Trophoblast cell (in vitro differentiated cells and primary cell): ENCODE measurements around the gene RTF1.

Experiments used
- DNase-seq, 2 donors: peaks; one replicate each; pipeline ENCODE4 v3.0.0-alpha.2; 2016
- H2AFZ ChIP-seq: 2 replicates; pipeline ENCODE4 v1.6.1; 2013; ENCODE audit warnings: low read length, moderate library complexity, mild to moderate bottlenecking; ENCODE audit not compliant: insufficient read depth, poor library complexity
- H2AK5ac ChIP-seq: 2 replicates; pipeline ENCODE4 v1.6.1; 2013; ENCODE audit warnings: mild to moderate bottlenecking, low read length
- H2BK120ac ChIP-seq: 2 replicates; pipeline ENCODE4 v1.6.1; 2013; ENCODE audit warnings: low read length, mild to moderate bottlenecking, moderate library complexity; ENCODE audit not compliant: insufficient read depth, poor library complexity
- H2BK12ac ChIP-seq: 2 replicates; pipeline ENCODE4 v1.6.1; 2013; ENCODE audit warnings: mild to moderate bottlenecking, low read length, moderate library complexity
- H2BK5ac ChIP-seq: 2 replicates; pipeline ENCODE4 v1.6.1; 2013; ENCODE audit warnings: low read length, low read depth, moderate library complexity, mild to moderate bottlenecking; ENCODE audit not compliant: poor library complexity
- H3K14ac ChIP-seq: 2 replicates; pipeline ENCODE4 v1.6.1; 2013; ENCODE audit warnings: mild to moderate bottlenecking, low read length
- H3K18ac ChIP-seq: 2 replicates; pipeline ENCODE4 v1.6.1; 2013; ENCODE audit warnings: mild to moderate bottlenecking, low read length
- H3K23ac ChIP-seq: 2 replicates; pipeline ENCODE4 v1.6.1; 2013; ENCODE audit warnings: low read length
- H3K27ac ChIP-seq: 2 replicates; pipeline ENCODE4 v1.5.1; 2013; ENCODE audit warnings: low read depth, mild to moderate bottlenecking, inconsistent platforms, low read length, moderate library complexity
- H3K27me3 ChIP-seq: 2 replicates; pipeline ENCODE4 v1.6.1; 2013; ENCODE audit warnings: inconsistent platforms, mild to moderate bottlenecking, low read length, moderate library complexity; ENCODE audit not compliant: insufficient read depth
- H3K36me3 ChIP-seq, 2 experiments: 1 replicate in 1 of 2; 2 replicates in 1 of 2; pipeline ENCODE4 v1.6.1; 2013; ENCODE audit warnings: low read length in 2 of 2, mild to moderate bottlenecking in 2 of 2, moderate library complexity in 1 of 2; ENCODE audit not compliant: insufficient read depth in 2 of 2, control insufficient read depth in 1 of 2
- H3K4ac ChIP-seq: 2 replicates; pipeline ENCODE4 v1.6.1; 2013; ENCODE audit warnings: low read depth, mild to moderate bottlenecking, low read length, moderate library complexity
- H3K4me1 ChIP-seq, 2 experiments: 1 replicate in 1 of 2; 2 replicates in 1 of 2; pipeline ENCODE4 v1.6.1; 2013; ENCODE audit warnings: low read length in 2 of 2, mild to moderate bottlenecking in 2 of 2, moderate library complexity in 1 of 2; ENCODE audit not compliant: insufficient read depth in 2 of 2, control insufficient read depth in 1 of 2
- H3K4me2 ChIP-seq: 2 replicates; pipeline ENCODE4 v1.6.1; 2013; ENCODE audit warnings: inconsistent platforms, mild to moderate bottlenecking, low read length, moderate library complexity
- H3K4me3 ChIP-seq: 2 replicates; pipeline ENCODE4 v1.5.1; 2013; ENCODE audit warnings: mild to moderate bottlenecking, low read depth, low read length, inconsistent platforms
- H3K79me1 ChIP-seq: one replicate; pipeline ENCODE4 v1.6.1; 2013; ENCODE audit warnings: low read length
- H3K79me2 ChIP-seq: 2 replicates; pipeline ENCODE4 v1.6.1; 2013; ENCODE audit warnings: low read length, mild to moderate bottlenecking; ENCODE audit not compliant: control insufficient read depth, insufficient read depth, poor library complexity
- H3K9ac ChIP-seq: 2 replicates; pipeline ENCODE4 v1.6.1; 2013; ENCODE audit warnings: mild to moderate bottlenecking, low read length
- H3K9me3 ChIP-seq: 2 replicates; pipeline ENCODE4 v1.6.1; 2013; ENCODE audit warnings: low read depth, mild to moderate bottlenecking, control low read depth, inconsistent platforms, low read length; ENCODE audit not compliant: insufficient read depth
- H4K12ac ChIP-seq: 2 replicates; pipeline ENCODE4 v1.6.1; 2013; ENCODE audit warnings: low read depth, mild to moderate bottlenecking, low read length, moderate library complexity
- H4K8ac ChIP-seq: 2 replicates; pipeline ENCODE4 v1.6.1; 2013; ENCODE audit warnings: low read depth, mild to moderate bottlenecking, low read length, moderate library complexity
- H4K91ac ChIP-seq: one replicate; pipeline ENCODE4 v1.6.1; 2013; ENCODE audit warnings: low read depth, mild to moderate bottlenecking, low read length, moderate library complexity
- WGBS: extraction: QIAGEN DNeasy Blood & Tissue Kit; methylation state at CpG from one replicate; pipeline ENCODE4 v1.1.7; 2013; ENCODE audit warnings: missing lambda C conversion rate; ENCODE audit not compliant: insufficient read length, insufficient coverage; ENCODE audit errors: extremely low coverage; 5-methylcytosine and 5-hydroxymethylcytosine counted together

Gene RTF1

DNA sequence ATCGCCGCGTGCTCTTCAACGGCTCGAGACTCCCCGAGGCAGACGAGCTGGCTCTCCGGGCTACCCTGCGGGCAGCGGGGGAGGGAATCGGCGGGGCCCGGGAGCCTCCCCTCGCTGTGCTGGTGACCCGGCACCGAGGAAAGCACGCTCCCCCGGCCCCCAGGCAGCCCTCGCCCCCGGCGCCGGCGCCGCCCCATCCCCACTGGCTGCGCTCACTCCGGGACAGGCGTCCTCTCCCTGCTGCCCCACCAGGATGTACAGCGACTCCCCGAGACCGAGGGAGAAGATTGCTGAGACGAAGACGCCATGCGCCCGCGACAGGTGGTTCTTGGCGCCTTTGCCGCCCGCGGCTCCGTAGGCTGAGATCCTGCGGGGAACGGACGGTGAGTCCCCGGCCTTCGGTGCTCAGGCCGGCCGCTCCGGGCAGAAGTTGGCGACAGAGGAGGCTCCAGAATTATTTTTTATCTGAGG, 95.0 kb downstream of the RTF1 start:
- Histone ChIP-seq H2BK12ac (no peak overlapping the region), H2AFZ (no peak overlapping the region), H3K4me3 (no peak overlapping the region), H2BK120ac (no peak overlapping the region), H4K8ac (no peak overlapping the region), H2AK5ac (no peak overlapping the region), H4K12ac (no peak overlapping the region), H2BK5ac (no peak overlapping the region), H3K27me3 (peaks cover 39% of the 10 kb centered on the region), H3K14ac (no peak overlapping the region), H3K27ac (no peak overlapping the region), H4K91ac (no peak overlapping the region), H3K79me2 (no peaks in the 10 kb centered on the region), H3K4me2 (peak overlapping the region; percentile 42), H3K4ac (no peak overlapping the region), H3K9ac (no peak overlapping the region), H3K36me3 (no peaks in the 10 kb centered on the region), H3K9me3 (peaks cover 2% of the 10 kb centered on the region), H3K79me1 (no peaks in the 10 kb centered on the region), H3K4me1 (peaks cover 13 to 25% of the 10 kb centered on the region in 2 experiments), H3K18ac (no peak overlapping the region), H3K23ac (no peak overlapping the region)
- WGBS: no CpG with 5 or more reads among the region's 49 CpGs
- DNase-seq: no peak

DNA sequence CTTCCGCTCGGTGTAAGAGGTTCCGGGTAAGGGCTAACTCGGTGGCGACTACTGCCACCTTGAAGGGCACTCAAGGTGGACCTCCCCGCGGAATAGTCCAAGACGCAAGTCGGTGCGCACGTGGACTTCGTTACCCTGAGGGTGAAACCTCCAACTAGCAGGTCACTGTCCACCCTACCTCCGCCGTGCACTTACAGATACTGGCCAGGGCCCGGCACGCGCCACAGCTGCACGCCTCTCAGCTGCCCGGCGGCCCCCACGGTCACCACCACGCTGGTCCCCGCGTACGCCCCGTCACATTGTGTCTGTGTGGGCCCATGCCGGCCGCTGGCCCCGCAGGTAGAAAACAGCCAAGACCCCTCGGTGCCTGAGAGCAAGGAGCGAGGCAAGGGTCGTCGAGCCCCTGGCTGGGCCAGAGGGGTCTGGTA, 95.6 kb downstream of the RTF1 start:
- H3K18ac ChIP-seq: no peak overlapping the region

DNA sequence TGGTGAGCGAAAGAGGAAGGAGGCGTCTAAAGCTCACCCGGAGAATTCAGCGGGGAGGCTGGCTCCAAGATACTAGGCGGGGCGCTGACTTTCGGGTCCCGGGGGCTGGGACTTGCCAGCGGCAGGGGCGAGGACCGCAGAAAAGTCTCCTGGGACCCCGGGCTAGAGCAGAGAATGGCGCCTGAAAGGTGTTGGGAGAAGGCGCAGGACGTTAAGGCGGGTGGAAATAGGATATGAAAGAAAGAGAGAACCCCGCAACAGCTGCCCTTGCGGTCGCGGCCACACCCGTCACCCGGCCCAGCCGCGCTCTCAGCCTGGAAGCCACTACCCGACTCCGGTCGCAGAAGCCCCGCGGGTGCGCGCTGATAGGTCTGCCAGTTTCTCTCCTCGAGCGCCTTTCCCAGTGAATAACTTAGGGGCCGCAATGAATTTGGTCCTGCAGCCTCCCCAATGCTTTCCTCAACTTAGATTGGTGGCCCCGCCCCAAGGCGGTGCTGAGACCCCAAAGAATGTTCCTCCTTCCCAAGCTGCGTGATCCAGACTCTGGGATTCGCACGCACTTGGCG, 96.1 kb downstream of the RTF1 start:
- no peaks in the 10 kb centered on the region for H3K9me3 ChIP-seq
- H4K12ac ChIP-seq: no peak overlapping the region
- no peak overlapping the region for H3K9ac ChIP-seq
- H3K23ac ChIP-seq: no peak overlapping the region
- H3K4me1 ChIP-seq: peaks cover 13 to 25% of the 10 kb centered on the region in 2 experiments
- no peak overlapping the region for H3K18ac ChIP-seq
- H3K4me3 ChIP-seq: peak overlapping the region; percentile 38
- peak overlapping the region; percentile 26 for H2AFZ ChIP-seq
- H2BK5ac ChIP-seq: no peak overlapping the region
- H3K79me1 ChIP-seq: no peaks in the 10 kb centered on the region
- H3K27me3 ChIP-seq: peaks cover 39% of the 10 kb centered on the region
- H3K79me2 ChIP-seq: no peaks in the 10 kb centered on the region
- no CpG with 5 or more reads among the region's 40 CpGs for WGBS
- peak in 1 of 2 donors; percentile 32 for DNase-seq
- H3K27ac ChIP-seq: no peak overlapping the region
- no peak overlapping the region for H2BK12ac ChIP-seq
- H4K8ac ChIP-seq: no peak overlapping the region
- no peak overlapping the region for H2BK120ac ChIP-seq
- H3K4me2 ChIP-seq: peak overlapping the region; percentile 65
- H3K14ac ChIP-seq: no peak overlapping the region
- peaks cover 5 to 9% of the 10 kb centered on the region in 2 experiments for H3K36me3 ChIP-seq
- H2AK5ac ChIP-seq: no peak overlapping the region
- no peak overlapping the region for H4K91ac ChIP-seq
- no peak overlapping the region for H3K4ac ChIP-seq

More for the DNA sequence above, 95.6 kb downstream of the RTF1 start:
- H4K8ac ChIP-seq: no peak overlapping the region
- no peak overlapping the region for H2BK12ac ChIP-seq
- no peak overlapping the region for H3K23ac ChIP-seq
- no peaks in the 10 kb centered on the region for H3K79me2 ChIP-seq
- H3K14ac ChIP-seq: no peak overlapping the region
- no peak for DNase-seq
- peak overlapping the region; percentile 42 for H3K4me2 ChIP-seq
- H3K9ac ChIP-seq: no peak overlapping the region
- no peak overlapping the region for H3K4ac ChIP-seq
- peaks cover 2% of the 10 kb centered on the region for H3K9me3 ChIP-seq
- H3K4me3 ChIP-seq: peak overlapping the region; percentile 11
- no peak overlapping the region for H3K27ac ChIP-seq
- H2BK5ac ChIP-seq: no peak overlapping the region
- no peak overlapping the region for H4K12ac ChIP-seq
- no CpG with 5 or more reads among the region's 33 CpGs for WGBS
- H3K36me3 ChIP-seq: peaks cover 0 to 4% of the 10 kb centered on the region in 2 experiments
- H2BK120ac ChIP-seq: no peak overlapping the region
- H2AK5ac ChIP-seq: no peak overlapping the region
- no peak overlapping the region for H4K91ac ChIP-seq
- no peaks in the 10 kb centered on the region for H3K79me1 ChIP-seq
- no peak overlapping the region for H2AFZ ChIP-seq
- H3K4me1 ChIP-seq: peaks cover 13 to 25% of the 10 kb centered on the region in 2 experiments
- peaks cover 39% of the 10 kb centered on the region for H3K27me3 ChIP-seq

DNA sequence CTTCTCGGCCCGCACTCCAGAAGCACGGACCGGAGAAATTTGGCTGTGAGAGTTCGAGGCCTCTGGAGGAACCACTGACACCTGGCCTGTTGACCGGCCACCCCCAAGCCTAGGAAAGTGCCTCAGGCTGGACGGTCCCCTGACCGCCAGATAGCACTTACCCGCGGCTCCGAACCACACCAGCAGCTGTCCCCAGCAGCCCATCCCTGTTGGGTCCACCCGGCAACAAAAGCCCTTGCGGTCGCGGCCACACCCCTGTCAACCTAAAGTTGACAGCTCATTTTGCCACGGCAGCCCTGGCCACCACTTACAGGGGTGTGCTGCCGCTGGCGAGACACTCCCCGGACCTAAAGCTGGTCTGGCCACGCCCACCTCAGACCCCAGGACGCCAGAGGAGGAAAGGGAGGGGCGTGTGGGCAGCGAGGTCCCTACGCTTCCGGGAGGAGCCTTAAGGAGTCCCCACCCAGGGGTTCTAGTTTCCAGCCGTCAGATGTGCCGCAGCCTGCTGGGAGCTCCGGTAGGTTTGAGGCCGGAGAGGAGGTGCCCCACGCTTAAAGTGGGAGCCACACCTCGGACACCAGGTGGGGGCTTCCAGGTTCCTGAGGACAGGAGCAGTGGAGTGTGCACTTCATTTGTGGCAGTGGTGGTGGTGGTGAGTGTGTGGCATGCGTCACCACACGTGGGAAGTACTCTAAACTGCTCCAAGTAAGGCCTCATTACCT, 96.8 kb downstream of the RTF1 start, which contains the start of gene LTK:
LTK (minus strand) TSS at position 322 of the 722 bp plus-strand sequence; CDS start at position 204, 118 bp downstream.
- no peak within 1 kb of the TSS for H2AK5ac ChIP-seq
- no CpG with 5 or more reads among the region's 33 CpGs for WGBS
- H2BK120ac ChIP-seq: no peak within 1 kb of the TSS
- peaks cover 39% of the 10 kb centered on the region for H3K27me3 ChIP-seq
- H3K79me2 ChIP-seq: no peaks in the 10 kb centered on the region
- no peak within 1 kb of the TSS for H3K23ac ChIP-seq
- H3K36me3 ChIP-seq: peaks cover 5 to 11% of the 10 kb centered on the region in 2 experiments
- no peak within 1 kb of the TSS for H3K27ac ChIP-seq
- no peak within 1 kb of the TSS for H3K4ac ChIP-seq
- H3K14ac ChIP-seq: no peak within 1 kb of the TSS
- H4K12ac ChIP-seq: no peak within 1 kb of the TSS
- peak within 1 kb of the TSS; percentile 26 for H2AFZ ChIP-seq
- no peaks in the 10 kb centered on the region for H3K9me3 ChIP-seq
- peak within 1 kb of the TSS; percentile 38 for H3K4me3 ChIP-seq
- H4K91ac ChIP-seq: no peak within 1 kb of the TSS
- no peaks in the 10 kb centered on the region for H3K79me1 ChIP-seq
- no peak within 1 kb of the TSS for H2BK12ac ChIP-seq
- no peak within 1 kb of the TSS for H3K9ac ChIP-seq
- no peak within 1 kb of the TSS for H3K18ac ChIP-seq
- no peak within 1 kb of the TSS for H2BK5ac ChIP-seq
- H4K8ac ChIP-seq: no peak within 1 kb of the TSS
- peaks cover 13 to 25% of the 10 kb centered on the region in 2 experiments for H3K4me1 ChIP-seq
- peak within 1 kb of the TSS; percentile 65 for H3K4me2 ChIP-seq
- DNase-seq: no peak
